NCI-H345 (cell line): ENCODE measurements around the gene CASTOR1.

Experiments used
- DNase-seq: peaks from one replicate; lab custom pipeline; 2025; lab: John Stamatoyannopoulos, UW

CASTOR1 gene

GRCh38 chr22:30318799-30319419, 29.6 kb upstream of the CASTOR1 start:
- no peak for DNase-seq

GRCh38 chr22:30317778-30318177, 28.5 kb upstream of the CASTOR1 start:
- no peak for DNase-seq

GRCh38 chr22:30315962-30316576, 26.8 kb upstream of the CASTOR1 start:
- no peak for DNase-seq

- no peak for DNase-seq
Observed at GRCh38 chr22:30314915-30315314, 25.6 kb upstream of the CASTOR1 start.

GRCh38 chr22:30313527-30314363, 24.4 kb upstream of the CASTOR1 start:
- DNase-seq = no peak

- no peak for DNase-seq
Observed at GRCh38 chr22:30312053-30312452, 22.7 kb upstream of the CASTOR1 start.

- no peak for DNase-seq
Observed at GRCh38 chr22:30310881-30311771, 21.8 kb upstream of the CASTOR1 start.

GRCh38 chr22:30309951-30310741, 20.8 kb upstream of the CASTOR1 start:
- no peak for DNase-seq

GRCh38 chr22:30308518-30309230, 19.4 kb upstream of the CASTOR1 start:
- DNase-seq = no peak

- no peak for DNase-seq
Observed at GRCh38 chr22:30308093-30308492, 18.8 kb upstream of the CASTOR1 start.

- DNase-seq = no peak
Observed at GRCh38 chr22:30307041-30307574, 17.8 kb upstream of the CASTOR1 start.

- DNase-seq = no peak
Observed at GRCh38 chr22:30306627-30307011, 17.3 kb upstream of the CASTOR1 start.

- no peak for DNase-seq
Observed at GRCh38 chr22:30305906-30306626, 16.8 kb upstream of the CASTOR1 start.

GRCh38 chr22:30305519-30305905, 16.2 kb upstream of the CASTOR1 start:
- DNase-seq = no peak

GRCh38 chr22:30304495-30305244, 15.4 kb upstream of the CASTOR1 start:
- DNase-seq = no peak

- DNase-seq = no peak
Observed at GRCh38 chr22:30302810-30303138, 13.5 kb upstream of the CASTOR1 start.

GRCh38 chr22:30301995-30302809, 12.9 kb upstream of the CASTOR1 start:
- DNase-seq = no peak

GRCh38 chr22:30299322-30299721, 10.0 kb upstream of the CASTOR1 start:
- DNase-seq = no peak
